Kidney epithelial cell (primary cell): ENCODE results near the gene SV2C. TPM values are rescaled to one million over a fixed set of nuclear protein-coding genes. Genes with fewer than 3 reads are reported as not detected.

Source experiments
- DNase-seq: peaks from one replicate; pipeline ENCODE4 v3.0.0-alpha.2; 2010; ENCODE audit warnings: low read depth
- H3K27me3 ChIP-seq: 2 replicates; pipeline ENCODE4 v1.6.0; 2011; ENCODE audit warnings: low read length; ENCODE audit not compliant: control insufficient read depth, insufficient read depth
- H3K36me3 ChIP-seq: 2 replicates; pipeline ENCODE4 v1.5.1; 2011; ENCODE audit warnings: low read length; ENCODE audit not compliant: control insufficient read depth, insufficient read depth
- H3K4me3 ChIP-seq: 2 replicates; pipeline ENCODE4 v1.5.1; 2011; ENCODE audit warnings: low read depth, mild to moderate bottlenecking, control low read depth, low read length
- total RNA-seq: library from RNA; depleted of rRNA; stranded (reverse); fragments of >200 nt; gene quantifications from 2 replicates; pipeline ENCODE4 v1.2.3, GENCODE V29; 2015
- TF ChIP-seq, protein P1 (sequence below): IDR thresholded peaks from 2 replicates; pipeline ENCODE4 v1.5.1; 2011; ENCODE audit warnings: mild to moderate bottlenecking, moderate library complexity, low read length, control low read depth, inconsistent platforms; ENCODE audit not compliant: insufficient read depth, poor library complexity, severe bottlenecking

Gene SV2C
- total RNA-seq, 1 donor from 2014 or later = 0.04 TPM

- Histone ChIP-seq H3K36me3 (no peaks in the 10 kb centered on the region), H3K27me3 (no peaks in the 10 kb centered on the region)
These were observed 54.8 kb downstream of the SV2C start for GRCh38 chr5:76137887-76138542.

DNA sequence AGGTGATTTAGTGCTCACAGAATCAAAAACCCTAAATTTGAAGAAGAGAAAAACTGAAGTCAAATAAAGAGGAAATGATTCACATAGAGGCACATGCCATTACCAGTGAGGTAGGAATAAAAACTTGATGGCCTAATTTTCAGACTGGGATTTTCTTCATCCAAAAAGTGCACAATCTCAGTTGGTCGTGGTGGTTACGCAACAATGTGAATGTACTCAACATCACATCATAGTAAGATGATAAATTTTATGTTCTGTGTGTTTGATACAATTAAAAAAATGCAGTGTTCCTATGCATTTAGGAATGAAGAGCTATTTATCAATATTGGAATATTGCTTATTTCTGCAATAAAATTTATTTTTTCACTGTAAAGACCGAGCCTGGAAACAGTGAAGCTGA is 60.7 kb downstream of the SV2C start:
- TF ChIP-seq, protein P1, sequence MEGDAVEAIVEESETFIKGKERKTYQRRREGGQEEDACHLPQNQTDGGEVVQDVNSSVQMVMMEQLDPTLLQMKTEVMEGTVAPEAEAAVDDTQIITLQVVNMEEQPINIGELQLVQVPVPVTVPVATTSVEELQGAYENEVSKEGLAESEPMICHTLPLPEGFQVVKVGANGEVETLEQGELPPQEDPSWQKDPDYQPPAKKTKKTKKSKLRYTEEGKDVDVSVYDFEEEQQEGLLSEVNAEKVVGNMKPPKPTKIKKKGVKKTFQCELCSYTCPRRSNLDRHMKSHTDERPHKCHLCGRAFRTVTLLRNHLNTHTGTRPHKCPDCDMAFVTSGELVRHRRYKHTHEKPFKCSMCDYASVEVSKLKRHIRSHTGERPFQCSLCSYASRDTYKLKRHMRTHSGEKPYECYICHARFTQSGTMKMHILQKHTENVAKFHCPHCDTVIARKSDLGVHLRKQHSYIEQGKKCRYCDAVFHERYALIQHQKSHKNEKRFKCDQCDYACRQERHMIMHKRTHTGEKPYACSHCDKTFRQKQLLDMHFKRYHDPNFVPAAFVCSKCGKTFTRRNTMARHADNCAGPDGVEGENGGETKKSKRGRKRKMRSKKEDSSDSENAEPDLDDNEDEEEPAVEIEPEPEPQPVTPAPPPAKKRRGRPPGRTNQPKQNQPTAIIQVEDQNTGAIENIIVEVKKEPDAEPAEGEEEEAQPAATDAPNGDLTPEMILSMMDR = no peak
- DNase-seq = no peak
- Histone ChIP-seq H3K4me3 (no peak overlapping the region), H3K36me3 (no peaks in the 10 kb centered on the region), H3K27me3 (peaks cover 2% of the 10 kb centered on the region)

More at GRCh38 chr5:76137887-76138542, 54.8 kb downstream of the SV2C start:
- H3K4me3 ChIP-seq = no peak overlapping the region
- DNase-seq = no peak
- TF ChIP-seq, protein P1 = no peak

- Histone ChIP-seq H3K36me3 (no peaks in the 10 kb centered on the region), H3K27me3 (peaks cover 2% of the 10 kb centered on the region), H3K4me3 (no peak overlapping the region)
- DNase-seq = no peak
- TF ChIP-seq, protein P1 = no peak
These were observed 61.5 kb downstream of the SV2C start for GRCh38 chr5:76144513-76145274.

- H3K4me3 ChIP-seq = no peak overlapping the region
- TF ChIP-seq, protein P1 = peak; percentile 36
- DNase-seq = no peak
- peaks cover 2% of the 10 kb centered on the region for H3K27me3 ChIP-seq
- H3K36me3 ChIP-seq = no peaks in the 10 kb centered on the region
These were observed 62.8 kb downstream of the SV2C start for GRCh38 chr5:76145945-76146344.

DNA sequence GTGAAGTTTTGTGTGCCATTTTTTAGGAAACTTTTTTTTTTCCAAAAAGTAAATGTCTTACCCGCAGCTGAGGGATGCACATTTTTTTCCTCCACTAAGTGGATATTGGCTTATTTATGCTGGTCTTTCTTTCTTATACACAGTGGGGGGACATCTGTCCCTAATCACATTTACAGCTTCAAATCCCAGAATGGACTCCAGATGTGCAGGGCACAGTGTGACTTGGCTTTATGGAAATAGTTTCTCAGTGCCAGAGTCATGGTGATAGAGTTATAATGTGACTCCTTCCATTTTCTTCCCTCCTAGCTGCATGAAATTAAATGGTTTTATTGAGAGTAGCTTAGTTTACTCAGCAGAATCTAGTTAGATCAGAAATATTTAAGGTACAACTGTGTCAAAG is 66.5 kb downstream of the SV2C start:
- no peak overlapping the region for H3K4me3 ChIP-seq
- TF ChIP-seq, protein P1 = no peak
- no peaks in the 10 kb centered on the region for H3K36me3 ChIP-seq
- no peak for DNase-seq
- peaks cover 2% of the 10 kb centered on the region for H3K27me3 ChIP-seq
